Upper lobe of left lung (tissue), 4 donors: ENCODE results near the gene SNRPA1.

ENCODE experiments used
- CTCF ChIP-seq, 6 experiments: fragments of 450-650 bp in 4 of 6; fragments of 200-600 bp in 2 of 6; sonication (generic) in 2 of 6; IDR thresholded peaks; one replicate each; pipeline ENCODE4 v1.5.1; 2016 to 2019; ENCODE audit warnings: antibody characterized with exemption in 6 of 6
- EP300 ChIP-seq, 4 donors: sonication (generic); formaldehyde crosslinking; IDR thresholded peaks; one replicate each; pipeline ENCODE4 v1.5.1; 2017; ENCODE audit warnings: antibody characterized with exemption in 4 of 4, control low read depth in 2 of 4
- POLR2A ChIP-seq, 4 donors: fragments of 450-650 bp; IDR thresholded peaks; one replicate each; pipeline ENCODE4 v1.5.1; 2016 to 2017; ENCODE audit warnings: antibody characterized with exemption in 4 of 4, mild to moderate bottlenecking in 2 of 4

GRCh38 chr15:101317336-101317872 is 22.4 kb upstream of the SNRPA1 start:
- TF ChIP-seq CTCF (IDR thresholded peaks at IDR 0.05) (no peak), EP300 (IDR thresholded peaks at IDR 0.05) (no peak), POLR2A (IDR thresholded peaks at IDR 0.05) (no peak)
